Right lobe of liver (tissue), 4 donors: ENCODE data around the gene TEF.

Experiments
- CTCF ChIP-seq, 4 donors: fragments of 200-600 bp in 3 of 4; fragments of 450-650 bp in 1 of 4; IDR thresholded peaks; one replicate each; pipeline versions ENCODE4 v1.5.1 to v1.8.0; 2016 to 2022; ENCODE audit warnings: antibody characterized with exemption in 4 of 4, mild to moderate bottlenecking in 2 of 4
- POLR2A ChIP-seq: fragments of 450-650 bp; IDR thresholded peaks from one replicate; pipeline ENCODE4 v1.6.1; 2017; ENCODE audit warnings: antibody characterized with exemption, mild to moderate bottlenecking
- donor health status: DM: no; HTN: no; CAD: no.
- donor health status: DM: no; HTN: no; CAD: no.
- donor health status: DM: no; HTN: yes; CAD: no.

- no peak for TF ChIP-seq POLR2A
- TF ChIP-seq CTCF (IDR thresholded peaks at IDR 0.05) = no peak
These were observed 64.3 kb downstream of the TEF start for GRCh38 chr22:41446057-41446501.
